HPDE6-E6E7 (cell line): ENCODE measurements around the gene KCNK5.

Source experiments
- DNase-seq: peaks from one replicate; pipeline ENCODE4 v3.0.0; 2011; ENCODE audit warnings: missing footprints; ENCODE audit errors: extremely low spot score

Gene KCNK5, protein sequence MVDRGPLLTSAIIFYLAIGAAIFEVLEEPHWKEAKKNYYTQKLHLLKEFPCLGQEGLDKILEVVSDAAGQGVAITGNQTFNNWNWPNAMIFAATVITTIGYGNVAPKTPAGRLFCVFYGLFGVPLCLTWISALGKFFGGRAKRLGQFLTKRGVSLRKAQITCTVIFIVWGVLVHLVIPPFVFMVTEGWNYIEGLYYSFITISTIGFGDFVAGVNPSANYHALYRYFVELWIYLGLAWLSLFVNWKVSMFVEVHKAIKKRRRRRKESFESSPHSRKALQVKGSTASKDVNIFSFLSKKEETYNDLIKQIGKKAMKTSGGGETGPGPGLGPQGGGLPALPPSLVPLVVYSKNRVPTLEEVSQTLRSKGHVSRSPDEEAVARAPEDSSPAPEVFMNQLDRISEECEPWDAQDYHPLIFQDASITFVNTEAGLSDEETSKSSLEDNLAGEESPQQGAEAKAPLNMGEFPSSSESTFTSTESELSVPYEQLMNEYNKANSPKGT

DNA sequence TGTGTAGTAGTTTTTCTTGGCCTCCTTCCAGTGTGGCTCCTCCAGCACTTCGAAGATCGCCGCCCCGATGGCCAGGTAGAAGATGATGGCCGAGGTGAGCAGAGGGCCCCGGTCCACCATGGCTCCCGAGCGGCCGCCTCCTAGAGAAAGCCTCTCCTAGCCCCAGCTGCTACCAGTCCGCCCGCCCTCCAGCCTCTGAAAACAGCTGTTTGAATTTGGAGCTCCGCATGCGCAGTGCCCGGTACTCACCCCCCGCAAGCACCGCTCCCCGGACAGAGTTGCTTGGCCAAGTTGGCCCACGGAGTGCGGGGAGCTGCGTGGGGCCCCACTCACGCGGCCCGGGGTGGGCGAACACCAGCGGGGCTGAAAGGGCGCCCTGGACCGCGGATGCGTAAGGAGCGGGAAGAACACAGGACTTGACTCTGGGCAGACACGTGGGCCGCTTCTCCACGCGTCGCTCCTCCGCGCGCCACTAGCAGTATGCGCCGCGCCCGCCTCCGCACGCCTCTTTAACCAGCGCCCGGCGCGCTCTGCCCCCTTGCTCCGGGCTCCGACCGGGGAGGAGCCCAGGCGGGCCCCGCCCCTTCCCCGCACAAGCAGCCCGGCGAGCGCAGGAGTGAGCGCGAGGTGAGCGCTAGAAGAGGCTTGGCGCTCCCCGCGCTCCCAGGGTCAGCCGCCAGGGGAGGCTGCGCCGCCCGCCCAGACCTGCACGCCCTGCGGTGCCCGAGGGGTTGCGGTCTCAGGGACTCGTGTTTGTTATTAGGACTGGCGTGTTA is at the start of gene KCNK5:
KCNK5 (minus strand) TSS at position 484 of the 776 bp plus-strand sequence; CDS start at position 120, 364 bp downstream.
- peak; percentile 77 for DNase-seq

DNA sequence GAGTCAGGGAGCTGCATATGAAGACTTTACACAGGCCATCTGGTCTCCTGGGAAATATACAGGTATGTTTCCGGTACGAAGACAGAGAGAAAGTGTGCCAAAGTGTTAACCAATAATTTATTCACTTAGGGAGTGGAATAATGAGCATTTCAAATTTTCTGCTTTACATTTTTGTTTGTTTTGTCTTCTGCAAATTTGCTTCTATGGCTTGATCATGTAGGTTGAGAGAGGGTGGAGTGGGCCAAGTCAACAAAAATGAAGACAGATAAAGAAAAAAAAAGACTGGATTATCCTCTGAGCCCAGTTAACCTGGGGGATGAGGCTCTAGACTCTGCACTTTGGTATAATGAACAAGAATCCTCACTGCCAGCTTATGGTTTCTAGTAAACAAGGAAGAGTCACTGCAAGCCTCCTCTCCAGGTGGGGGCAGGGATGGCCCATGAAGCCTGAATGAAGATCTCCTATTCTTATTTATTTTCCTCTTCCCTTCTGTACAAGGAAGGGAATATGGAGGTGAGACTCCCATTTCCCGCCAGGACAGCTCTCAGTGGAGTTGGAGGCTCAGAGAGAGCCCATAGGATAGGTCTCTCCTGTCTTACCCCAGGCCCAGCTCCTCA is 47.2 kb upstream of the KCNK5 start:
- DNase-seq = no peak

DNA sequence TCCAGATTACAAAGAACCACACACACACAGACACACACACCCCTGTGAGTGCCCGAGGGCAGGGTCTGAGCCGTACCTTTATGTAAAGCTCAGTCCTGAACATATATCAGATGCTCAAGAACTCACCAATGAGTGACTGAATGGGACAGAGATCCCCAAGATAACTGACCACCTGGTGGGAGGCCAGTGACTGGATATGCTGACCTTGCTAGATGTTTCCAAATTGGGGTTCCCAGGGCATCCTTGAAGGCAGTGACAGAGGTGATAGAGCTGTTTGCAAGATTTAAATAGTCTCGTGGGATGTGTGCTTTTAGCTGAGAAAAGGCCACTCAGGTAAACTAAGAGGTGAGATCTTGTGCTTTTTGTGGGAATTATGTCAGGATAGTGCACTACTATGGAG is 45.6 kb upstream of the KCNK5 start:
- no peak for DNase-seq

DNA sequence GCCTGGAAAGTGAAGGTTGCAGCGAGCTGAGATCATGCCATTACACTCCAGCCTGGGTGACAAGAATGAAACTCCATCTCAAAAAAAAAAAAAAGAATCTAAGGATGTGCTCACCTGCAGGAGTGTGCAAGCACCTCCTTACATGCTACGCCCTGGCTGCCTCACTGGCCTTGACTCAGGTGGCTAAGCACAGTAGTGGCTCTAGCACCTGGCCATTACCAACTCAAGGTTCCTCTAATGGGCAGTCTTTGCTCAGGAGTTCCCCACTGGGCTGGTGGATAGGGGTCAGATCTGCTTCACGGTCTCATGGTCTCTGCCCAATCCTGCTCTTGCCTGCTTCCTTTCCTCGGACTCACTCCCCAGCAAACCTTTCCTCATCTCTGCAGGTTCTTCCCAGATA is 45.2 kb upstream of the KCNK5 start:
- no peak for DNase-seq

DNA sequence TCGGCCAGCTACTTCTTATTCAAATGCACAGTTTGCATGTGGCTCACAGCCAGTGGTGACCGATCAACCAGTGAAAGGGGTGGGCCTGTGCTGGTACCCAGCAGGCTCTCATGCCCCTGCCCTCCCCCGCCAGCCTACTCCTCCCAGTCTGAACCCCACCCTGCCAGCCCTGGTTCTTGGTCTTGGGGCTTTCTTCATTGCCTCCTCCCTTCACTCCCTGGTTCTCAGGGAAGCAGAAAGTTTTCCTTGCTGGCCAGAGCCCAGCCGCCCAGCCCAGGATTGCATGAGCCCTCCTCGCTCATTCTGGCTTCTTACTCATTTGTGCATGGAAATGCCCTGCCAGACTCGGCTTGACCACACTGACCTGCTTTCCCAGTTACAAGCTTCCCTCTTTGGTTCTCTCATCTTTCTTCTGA is 44.1 kb upstream of the KCNK5 start:
- no peak for DNase-seq

DNA sequence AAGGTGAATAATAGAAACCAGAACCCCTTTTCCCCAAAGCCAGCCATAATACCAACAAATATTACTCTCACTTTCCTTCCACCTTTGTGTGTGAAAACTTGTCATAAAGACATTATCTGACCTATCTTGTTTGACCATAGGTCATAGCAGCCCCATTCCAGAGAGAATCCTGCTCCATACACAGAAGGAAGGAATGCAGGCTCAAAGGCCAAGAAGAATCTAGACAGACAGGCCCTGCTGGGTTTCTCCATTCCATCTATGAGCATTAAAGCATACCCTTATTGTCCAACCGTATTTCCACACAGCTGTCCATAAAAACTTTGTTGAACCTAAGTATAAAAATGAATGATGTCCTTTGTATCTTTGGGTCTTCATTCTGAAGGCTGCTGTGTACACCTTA is 40.7 kb upstream of the KCNK5 start:
- no peak for DNase-seq

DNA sequence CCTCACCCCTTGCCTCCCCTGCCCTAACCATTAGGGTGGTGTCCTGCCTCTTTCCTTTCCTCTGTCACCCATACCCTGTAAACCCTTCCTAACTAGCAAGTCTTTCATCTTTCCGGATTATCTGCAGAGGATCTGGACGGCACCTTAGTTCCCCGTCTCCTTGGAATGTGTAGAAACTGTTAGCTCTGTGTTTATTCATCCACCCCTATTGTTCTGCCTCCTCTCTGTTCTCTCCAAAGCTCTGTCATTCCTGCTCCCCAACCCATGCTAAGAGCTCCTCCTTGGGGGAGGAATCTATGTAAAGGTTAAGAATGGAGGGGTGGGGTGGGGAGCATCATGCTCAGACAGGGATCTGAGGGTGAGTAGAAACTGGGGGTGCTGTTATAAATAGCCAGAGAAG is 39.4 kb upstream of the KCNK5 start:
- DNase-seq = no peak

DNA sequence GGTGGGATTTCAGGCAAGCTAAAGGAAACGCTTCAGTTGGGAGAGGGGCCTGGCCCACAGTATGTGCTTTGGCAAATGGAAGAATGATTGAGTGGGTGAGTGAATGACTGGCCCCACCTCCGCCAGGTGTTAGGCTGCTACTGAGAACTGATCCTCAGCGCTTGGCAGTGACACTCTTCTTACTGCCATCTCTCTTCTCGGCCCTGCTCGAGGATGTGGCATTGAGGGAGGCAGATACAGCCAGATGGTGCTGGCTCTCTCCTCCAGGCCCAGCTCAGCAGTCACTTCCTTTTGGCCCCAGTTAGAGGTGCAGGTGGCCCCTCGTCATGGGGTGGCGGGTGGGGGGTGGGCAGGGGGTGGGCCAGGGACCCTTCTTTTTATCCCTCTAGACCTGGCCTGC is 38.9 kb upstream of the KCNK5 start:
- DNase-seq = no peak

DNA sequence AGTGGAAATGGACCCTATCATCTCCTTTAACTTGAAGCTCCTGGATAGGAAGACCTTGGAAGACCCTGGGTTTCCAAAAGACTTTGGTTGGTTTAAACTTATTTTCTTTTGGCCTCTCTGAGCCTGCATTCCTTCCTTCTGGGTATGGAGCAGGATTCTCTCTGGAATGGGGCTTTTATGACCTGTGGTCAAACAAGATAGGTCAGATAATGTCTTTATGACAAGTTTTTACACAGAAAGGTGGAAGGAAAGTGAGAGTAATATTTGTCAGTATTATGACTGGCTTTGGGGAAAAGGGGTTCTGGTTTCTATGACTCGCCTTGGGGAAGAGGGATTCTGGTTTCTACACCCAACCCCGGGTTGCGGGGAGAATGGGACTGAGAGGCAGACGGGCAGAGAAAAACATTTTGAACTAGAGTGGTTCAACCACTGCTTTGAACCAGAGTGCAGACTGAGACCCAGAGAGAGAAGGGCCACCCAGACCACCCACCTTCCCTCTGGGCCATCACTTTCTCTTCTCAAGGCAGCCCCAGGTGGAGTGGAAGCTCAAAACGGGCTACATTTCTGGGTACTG is 37.6 kb upstream of the KCNK5 start:
- DNase-seq = no peak

DNA sequence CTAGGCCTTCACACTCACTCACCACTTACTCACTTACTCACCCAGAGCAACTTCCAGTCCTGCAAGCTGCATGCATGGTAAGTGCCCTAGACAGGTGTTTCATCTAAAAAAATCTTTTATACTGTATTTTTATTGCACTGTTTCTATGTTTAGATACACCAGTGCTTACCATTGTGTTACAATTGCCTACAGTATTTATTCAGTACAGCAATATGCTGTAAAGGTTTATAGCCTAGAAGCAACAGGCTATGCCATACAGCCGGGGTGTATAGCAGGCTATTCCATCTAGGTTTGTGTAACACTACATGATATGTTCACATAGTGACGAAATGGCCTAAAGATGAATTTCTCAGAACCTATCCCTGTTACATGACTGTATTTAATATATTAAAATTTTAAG is 37.1 kb upstream of the KCNK5 start:
- DNase-seq = no peak

DNA sequence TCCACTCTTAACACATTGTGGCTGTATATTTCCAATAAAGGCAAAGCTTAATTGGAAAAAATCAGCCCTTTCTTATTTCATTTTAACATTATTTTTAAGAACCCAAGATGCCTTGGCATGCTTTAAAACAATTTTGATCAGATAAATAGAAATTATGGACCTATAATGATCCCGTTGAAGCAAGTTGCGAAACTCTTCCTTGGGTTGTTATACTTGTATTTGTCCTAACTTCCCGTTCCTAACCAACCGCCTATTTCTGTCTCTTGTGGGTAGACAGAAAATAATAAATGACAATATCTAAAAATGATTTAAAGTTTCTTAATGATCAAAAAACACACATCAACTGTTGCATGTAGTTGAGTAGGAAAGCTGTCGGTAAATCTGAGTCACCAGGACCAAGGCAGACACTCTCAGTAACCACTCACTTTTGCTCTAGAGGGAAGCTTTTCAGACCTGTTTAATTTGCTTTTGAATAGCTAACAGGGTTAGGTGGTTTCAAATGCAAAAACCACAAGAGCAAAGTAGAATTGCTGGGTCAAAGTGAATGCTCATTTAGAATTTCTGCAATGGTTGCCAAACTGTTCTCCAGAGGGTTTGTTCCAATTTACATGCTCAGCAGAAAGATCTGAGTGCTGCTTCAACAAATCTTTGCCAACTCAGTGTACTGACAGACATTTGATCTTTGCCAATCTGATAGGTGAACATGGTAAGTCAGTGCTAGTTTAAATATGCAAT is 34.2 kb upstream of the KCNK5 start:
- no peak for DNase-seq

DNA sequence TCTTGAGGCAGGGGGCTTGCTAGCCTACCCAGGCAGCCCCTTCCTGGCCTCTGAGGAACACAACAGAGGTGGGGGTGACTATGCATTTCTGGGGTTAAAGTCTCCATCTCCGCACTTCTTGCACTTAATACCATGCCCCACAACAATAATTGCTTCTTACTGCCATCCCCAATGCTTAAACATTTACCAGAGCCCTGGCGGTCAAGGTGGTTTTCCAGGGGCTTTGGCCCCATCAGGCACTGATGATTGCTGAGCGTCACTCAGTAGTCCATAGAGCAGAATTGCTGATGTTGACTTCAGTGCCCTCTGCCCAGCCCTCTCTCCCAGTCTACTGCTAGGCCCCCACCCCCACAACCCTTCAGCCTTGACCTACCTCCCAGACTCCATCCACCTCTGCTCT is 32.5 kb upstream of the KCNK5 start:
- no peak for DNase-seq

DNA sequence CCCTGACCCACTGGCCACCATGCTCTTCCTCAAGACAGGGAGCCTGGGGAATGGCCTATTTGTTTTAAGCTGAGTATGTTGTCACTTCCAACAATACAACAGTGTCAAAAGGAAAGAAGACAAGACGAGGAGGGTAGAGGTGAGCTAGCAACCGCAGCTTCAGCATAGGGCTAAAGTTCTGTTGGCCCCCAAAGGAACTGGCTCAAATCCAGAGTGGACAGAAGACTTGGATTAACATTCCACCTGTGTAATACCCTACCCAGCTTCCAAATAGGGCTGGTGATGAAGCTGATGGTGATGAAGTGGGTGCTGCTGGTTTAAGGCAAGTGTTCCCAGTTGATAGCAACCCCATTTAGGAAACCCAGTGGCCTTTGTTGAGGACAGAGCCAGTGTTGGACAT is 31.7 kb upstream of the KCNK5 start:
- DNase-seq = no peak

DNA sequence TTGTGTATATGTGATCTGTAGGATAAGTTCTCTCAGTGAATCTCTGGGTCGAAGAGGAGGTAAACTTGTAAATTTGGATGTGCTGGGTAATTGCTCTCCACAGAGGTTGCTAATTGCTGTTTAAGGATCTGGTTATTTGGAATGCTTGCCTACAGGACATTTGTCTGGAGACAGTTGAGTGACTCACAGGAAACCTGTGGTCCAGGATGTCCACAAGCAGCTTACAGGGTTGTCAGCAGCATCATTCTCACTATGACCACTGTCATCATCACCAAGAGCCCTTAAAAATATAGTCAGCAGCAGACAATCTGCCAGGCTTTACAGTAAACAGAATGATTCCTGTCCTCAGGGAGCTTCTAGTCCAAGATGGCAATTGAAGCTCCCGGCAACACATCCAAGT is 31.2 kb upstream of the KCNK5 start:
- DNase-seq = no peak

DNA sequence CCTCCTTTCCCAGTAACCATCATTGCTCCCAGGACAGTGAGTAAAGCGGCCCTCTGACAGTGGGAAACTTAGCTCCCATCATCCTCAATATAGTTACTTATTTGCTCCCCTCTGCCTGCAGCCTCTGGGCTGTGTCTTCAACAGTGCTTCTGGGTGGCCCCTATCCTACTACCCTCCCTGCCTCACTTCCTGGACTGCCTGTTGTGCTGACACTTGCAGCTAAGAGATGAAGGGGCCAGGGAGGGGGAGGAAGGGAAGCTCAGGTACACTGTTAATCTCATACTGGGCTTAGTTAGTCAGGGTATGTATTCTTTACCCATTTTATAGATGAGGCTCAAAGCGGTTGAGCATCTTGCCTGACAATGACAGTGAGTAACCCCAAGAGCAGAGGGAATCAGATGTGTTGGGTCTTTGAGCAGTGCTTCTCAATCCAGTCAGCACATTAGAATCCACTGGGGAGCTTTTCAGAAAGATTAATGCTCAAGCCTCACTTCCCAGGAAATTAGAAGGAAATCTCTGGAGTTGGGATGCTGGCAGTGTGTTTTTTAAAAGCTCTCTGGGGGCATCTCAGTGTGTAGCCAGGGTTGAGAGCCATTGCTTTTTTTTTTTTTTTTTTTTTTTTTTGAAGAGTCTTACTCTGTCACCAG is 27.1 kb upstream of the KCNK5 start:
- no peak for DNase-seq

DNA sequence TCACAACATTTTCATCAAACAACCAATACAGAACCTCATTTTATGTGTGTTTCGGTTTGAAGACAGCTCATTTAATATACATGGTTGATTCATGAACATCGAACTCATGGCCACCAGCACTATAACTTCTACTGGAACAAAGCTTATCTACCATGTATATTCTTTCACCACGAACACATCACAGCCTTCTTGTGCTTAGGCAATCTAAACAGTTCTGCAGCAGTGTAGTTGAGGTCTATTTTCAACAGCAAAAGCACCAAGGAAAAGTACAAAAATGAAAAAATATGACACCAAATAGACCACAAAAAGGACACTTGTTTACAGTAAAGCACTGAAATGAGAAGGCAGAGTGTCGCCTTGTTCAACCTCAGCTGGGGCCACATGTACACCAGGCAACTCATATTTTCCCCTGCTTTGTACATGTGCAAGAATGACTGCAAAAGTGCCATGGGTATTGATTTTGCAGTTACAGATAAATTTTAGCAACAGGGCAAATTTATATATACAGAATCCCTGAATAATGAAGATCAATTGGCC is 25.8 kb upstream of the KCNK5 start:
- DNase-seq = no peak

DNA sequence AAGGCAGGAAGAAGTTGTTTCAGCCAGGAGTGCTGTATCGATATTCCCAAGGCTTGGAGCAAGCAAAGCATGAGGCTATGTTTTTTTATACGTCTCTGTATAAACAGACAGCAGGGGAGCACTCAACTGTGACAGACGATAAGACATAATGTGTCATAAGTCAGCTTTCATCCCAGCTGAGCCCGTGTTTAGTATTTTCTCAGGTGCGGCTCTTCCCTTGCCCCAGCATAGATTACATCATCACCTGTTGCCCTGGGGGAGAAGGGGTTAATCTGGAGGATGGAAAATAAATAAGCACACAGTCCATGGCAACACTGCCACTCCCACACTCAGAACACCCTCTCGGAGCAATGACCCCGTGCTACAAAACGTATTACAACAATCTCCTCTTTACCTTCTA is 22.1 kb upstream of the KCNK5 start:
- no peak for DNase-seq

DNA sequence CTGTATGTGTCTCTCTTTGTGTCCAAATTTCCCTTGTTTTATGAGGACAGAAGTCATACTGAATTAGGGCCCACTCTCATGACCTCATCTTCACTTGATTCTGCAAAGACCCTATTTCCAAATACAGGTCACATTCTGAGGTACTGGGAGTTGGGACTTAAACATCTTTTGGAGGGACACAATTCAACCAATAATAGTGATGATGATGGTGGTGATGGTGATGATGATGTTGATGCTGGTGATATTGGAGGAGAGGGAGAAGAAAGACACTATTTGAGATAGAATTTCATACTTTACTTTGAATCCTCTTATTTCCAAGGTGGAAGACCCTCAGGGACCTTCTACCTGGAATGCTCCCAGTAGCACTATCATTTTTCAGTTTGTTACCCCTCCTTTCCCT is 21.2 kb upstream of the KCNK5 start:
- DNase-seq = no peak

DNA sequence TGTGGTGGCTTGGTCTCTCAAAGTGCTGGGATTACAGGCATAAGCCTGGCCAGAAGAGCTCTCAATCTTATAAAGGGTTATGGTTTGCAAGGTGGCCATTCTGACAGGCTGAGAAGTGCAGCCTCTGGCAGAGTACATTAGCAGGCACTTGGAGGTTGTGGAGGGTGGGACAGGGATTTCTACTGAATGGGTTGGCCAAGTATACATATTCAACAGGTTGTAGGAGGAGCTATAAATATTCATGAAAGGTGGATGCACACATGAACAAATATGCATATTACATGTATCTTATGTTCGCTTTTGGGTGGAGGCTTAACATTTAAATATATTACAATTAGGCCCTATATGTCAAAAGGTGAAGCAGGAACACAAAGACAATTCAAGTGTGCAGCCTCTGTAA is 20.0 kb upstream of the KCNK5 start:
- DNase-seq = no peak

DNA sequence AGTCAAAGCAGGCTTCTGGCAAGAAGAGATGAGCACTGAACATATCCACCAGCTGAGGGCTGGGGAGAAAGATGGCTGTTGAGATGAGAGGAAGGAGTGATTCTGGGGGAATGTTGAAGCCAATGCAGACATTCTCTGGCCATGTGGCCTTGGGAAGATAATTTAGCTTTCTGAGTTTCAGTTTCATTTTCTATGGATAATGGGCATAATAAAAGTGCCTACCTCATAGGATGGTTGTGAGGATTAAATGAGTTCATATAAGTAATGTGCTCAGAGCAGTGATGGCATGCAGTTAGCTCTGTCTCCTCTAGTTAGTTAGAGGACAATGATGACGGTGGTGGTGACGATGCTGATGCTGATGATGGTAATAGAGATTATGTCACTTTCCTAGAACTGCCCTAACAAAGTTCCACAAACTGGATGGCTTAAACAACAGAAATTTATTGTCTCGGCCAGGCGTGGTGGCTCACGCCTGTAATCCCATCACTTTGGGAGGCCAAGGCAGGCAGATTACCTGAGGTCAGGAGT is 18.5 kb upstream of the KCNK5 start:
- no peak for DNase-seq

DNA sequence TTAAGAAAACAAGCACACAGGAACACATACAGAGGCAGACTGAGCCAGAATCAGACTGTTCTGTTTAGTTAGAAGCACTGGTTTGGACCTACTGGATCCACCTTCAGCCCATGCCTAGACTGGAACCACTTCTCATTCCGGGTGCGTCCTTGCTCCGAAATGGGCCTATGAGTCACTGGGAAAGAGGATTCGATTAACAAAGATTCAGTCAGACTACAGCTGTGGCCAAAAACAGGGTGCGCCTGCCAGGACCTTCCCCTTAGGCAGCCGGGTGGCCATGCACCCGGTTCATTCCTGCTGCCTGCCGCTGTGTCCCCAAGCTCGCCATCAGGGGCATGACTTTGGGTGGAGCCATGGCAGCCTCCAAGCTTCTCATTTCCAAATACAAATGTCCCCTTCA is 14.5 kb upstream of the KCNK5 start:
- DNase-seq = no peak
